HG02973 (cell line): ENCODE results near the gene HMGXB3.

Source experiments
- ATAC-seq: cut with Tn5 transposase; IDR thresholded peaks from one replicate; pipeline ENCODE4 v1.9.1; 2021; ENCODE audit warnings: moderate library complexity; ENCODE audit not compliant: unreplicated experiment

HMGXB3 gene

GRCh38 chr5:149988126-149988525, 12.4 kb upstream of the HMGXB3 start:
- no peak for ATAC-seq

DNA sequence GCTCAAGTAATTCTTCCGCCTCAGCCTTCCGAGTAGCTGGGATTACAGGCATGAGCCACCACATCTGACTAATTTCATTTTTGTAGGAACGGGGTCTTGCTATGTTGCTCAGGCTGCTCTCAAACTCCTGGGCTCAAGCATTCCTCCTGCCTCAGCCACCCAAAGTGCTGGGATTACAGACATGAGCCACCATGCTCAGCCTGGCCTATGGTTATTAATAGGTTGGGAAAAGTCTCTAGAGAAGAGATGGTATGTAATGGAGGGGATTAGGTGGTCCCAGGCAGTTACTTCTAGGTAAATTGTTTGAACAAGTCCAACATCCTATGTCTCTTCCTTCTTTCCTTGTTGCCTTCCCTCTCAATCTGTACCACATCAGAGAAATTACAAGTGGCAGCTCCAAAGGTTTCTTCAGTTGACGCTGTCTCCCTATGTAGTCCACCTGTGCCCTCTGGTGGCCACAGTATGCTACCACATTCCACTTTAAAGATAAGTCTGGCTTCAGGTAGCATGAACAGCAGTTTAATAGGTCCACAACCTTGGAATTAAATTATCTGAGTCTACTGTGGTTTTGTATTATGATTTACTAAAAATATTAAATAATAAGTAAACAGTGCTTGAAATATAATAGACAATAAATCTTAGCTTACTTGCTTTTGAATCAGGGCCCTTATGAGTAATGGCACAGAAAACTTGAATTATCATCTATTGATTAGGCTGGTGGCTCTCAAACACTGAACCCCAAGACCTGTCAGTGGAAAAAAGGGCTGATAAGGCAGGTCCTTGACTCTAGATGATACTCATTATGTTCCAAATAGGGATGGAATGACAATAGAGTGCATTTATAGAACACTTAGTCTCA, 9.8 kb upstream of the HMGXB3 start:
- peak; percentile 72 for ATAC-seq

DNA sequence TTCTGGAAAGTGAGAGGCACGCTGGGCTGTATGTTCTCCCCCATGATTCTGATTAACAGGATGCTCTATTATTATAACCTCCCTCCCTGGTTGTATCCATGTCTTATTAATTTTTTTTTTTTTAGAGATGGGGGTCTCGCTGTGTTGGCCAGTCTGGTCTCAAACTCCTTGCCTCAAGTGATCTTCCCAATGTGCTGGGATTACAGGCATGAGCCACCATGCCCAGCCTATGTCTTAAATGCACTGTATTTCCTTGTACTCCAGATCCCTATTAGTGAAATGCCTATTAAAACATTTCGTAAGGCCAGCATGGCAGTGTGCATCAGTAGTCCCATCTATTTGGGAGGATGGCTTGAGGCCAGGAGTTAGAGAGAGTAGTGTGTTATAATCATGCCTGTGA, 7.1 kb upstream of the HMGXB3 start:
- no peak for ATAC-seq

- ATAC-seq, result no peak
Measured at GRCh38 chr5:149995385-149996204, 4.9 kb upstream of the HMGXB3 start.

DNA sequence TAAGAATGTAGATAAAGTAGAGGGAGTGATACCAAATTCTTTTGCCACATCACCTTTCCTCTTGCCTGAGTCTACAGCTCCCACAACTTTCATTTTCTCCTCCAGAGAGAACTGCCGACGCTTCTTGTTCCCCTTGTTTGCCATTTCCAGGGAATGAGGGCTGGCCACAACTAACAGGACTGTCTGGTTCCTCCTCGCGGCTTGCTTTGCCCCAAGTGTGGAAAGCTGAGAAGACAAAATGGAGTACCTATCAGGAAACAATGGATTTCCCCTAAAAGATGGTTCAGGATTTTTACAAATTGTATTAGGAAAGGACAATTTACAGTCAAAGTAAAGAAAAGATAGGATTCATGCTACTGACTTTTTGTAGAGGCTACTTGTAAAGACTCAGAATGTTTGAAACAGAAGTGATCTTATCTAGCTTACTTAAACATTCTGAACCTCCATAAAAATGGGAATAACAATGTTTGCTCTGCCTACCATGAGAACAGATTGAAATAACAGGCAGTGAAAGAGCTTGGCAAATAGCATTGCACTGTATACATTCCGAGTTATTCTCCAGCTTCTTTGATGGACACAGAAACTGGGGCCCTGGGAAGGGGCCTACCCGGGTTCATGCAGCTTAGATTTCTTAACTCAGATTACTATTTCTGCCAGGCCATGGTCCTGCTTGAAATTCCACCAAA, 4.2 kb upstream of the HMGXB3 start:
- no peak for ATAC-seq

DNA sequence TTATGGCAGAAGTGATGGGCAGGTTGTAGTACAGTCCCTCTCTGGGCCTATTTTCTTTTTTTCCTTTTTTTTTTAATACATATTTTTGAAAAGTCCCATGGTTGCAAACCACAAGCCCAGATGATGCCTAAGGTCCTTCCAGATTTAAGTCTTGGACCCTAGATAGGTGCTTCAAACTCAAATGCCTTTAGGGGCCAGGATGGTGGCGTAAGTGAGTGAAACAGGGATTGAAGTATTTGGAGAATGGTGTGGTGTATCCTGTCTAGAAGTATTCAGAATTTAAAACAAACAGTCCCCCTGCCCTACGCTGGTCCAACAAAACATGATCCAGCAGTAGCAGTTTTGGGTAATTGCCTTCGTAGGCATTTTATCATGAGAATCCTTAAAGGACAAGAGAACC, 2.3 kb upstream of the HMGXB3 start:
- no peak for ATAC-seq

DNA sequence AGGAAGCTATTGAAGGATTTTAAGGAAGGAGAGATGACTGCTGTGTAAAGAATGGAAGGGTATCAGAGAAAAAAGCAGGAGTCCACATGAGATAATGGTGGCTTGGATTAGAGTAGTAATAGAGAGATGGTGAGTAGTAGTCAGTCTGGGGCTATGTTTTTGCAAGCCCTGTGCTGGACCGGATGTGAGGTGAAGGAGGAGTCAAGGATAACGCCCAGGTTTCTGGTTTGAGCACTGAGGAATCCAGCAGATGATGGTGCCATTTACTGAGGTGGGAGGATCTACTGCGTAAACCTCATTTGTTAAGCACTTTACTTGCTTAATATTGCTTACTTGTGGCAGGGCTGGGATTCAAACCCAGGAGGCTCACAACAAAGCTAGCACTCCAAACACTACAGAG, 1.2 kb upstream of the HMGXB3 start:
- no peak for ATAC-seq

DNA sequence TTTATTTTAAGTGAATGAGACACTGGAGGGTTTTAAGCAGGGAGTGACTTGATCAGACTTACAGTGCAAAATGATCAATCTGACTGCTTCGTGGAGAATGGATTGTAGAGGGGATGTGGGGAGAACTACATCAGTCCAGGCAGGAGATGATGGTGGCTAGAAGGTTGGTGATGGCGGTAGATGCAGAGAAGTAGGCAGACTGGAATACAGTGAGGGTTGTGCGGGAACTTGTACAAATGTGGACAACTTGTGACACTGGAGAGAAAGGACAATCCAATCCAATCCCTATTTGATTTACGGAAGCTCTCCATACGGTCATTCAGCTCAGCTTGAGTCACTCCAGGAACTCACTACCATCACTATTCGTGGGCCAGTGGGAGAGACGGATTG, 678 bp upstream of the HMGXB3 start:
- no peak for ATAC-seq

- peak; percentile 1 for ATAC-seq
Measured at GRCh38 chr5:150000990-150001659, 586 bp downstream of the HMGXB3 start.

DNA sequence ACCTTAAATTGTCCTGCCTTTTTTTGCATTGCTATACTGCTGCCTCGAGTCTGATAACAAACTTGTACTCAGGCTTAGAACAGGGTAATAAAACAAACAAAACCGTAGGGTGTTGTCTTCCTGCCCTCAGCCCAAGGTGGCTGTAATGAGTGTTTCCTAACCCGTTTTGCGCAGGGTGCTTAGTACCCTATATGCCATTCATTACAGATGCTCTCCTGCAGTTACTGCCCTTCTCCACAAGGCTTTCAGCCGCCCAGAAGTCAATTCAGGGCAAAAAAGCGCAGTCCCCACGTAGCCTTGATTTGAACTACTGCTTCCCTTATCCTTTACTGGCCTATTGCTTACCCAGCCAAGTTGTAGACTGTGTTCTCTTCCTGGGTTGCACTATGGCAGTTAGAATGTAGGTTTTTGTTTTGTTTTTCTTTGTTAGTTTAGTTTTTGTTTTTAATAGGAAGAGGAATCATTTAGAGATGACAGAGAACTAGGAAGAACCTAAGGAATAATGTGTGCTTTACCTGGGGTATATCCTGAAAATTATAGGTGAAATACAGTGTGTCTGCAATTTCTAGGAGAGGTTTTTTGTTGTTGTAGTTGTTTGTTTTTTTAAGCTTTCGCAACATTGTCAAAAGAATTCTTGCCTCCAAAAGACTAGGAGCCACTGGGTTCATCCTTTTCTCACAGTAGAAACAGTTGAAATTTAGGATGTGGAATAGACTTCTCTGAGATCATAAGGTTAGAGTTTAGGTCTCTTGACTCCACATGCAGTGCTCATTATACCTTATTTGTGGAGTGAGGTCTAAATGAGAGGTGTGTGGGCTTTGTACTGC, 1.3 kb downstream of the HMGXB3 start:
- ATAC-seq, result peak; percentile 51

DNA sequence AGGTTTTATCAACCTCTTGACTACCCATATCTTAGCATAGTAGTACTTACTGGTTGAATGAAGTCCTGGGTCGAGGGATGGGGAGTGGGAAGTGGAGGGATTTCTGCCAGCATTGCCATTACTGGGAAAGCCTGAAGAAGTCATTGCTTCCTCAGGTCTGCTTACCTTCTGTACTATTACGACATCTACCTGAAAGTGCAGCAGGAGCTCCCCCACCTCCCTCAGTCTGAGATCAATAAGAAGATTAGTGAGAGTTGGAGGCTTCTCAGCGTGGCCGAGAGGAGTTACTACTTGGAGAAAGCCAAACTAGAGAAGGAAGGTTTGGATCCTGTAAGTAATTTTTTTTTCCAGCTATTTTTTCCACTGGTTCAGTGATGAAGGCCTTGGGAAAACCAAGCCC, 5.8 kb downstream of the HMGXB3 start:
- ATAC-seq, result no peak

DNA sequence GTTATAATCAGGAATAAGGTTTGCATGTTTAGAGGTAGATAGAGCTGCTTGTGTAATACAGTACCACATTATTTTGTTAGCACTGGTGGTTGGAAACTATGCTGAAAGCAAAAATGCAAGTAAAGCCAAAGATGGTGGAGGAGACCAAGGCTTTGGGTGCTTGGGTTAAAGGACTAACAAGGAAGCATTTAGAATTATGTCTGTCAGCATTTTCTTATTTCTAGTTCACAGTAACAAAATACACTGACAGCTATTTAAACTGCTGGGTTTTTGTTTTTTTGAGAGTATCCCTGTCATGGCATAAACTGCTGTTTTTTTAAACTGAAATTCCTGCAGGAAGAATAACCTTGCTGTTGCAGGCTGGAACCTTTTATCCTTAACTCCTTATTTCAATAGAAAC, 6.5 kb downstream of the HMGXB3 start:
- ATAC-seq, result no peak

GRCh38 chr5:150009671-150010387, 9.3 kb downstream of the HMGXB3 start:
- ATAC-seq, result no peak

DNA sequence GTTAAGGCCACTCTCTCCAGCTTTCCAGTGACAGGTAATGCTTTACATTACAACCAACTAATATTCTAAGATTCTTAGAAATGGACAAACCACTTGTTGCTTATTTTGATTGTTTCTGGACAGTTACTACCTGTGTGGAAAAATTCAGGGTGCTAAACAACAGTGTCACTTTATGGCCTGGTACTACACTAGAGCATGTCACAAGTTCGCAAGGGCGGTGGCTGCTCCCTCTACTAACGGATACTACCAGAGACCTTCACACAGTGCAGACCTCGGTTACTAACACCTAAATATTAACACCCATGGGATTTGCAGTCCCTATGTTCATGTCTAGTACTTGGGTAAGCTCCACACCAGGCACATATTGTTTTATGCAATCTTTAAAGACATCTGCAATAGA, 13.4 kb downstream of the HMGXB3 start:
- no peak for ATAC-seq

- ATAC-seq, result no peak
Measured at GRCh38 chr5:150014456-150014855, 13.9 kb downstream of the HMGXB3 start.

DNA sequence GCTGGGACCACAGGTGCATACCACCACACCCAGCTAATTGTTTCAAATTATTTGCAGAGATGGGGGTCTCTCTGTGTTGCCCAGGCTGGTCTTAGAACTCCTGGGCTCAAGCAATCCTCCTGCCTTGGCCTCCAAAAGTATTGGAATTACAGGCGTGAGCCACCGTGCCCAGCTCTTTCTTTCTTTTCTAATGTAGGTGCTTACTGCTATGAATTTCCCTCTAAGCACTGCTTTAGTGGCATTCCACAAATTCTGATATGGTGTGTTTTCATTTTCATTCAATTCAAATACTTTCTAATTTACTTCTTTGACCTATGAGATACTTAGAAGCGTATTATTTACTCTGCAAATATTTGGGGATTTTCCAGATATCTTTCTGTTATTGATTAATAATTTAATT, 14.9 kb downstream of the HMGXB3 start:
- no peak for ATAC-seq

GRCh38 chr5:150016537-150016936, 16.0 kb downstream of the HMGXB3 start:
- ATAC-seq, result no peak

DNA sequence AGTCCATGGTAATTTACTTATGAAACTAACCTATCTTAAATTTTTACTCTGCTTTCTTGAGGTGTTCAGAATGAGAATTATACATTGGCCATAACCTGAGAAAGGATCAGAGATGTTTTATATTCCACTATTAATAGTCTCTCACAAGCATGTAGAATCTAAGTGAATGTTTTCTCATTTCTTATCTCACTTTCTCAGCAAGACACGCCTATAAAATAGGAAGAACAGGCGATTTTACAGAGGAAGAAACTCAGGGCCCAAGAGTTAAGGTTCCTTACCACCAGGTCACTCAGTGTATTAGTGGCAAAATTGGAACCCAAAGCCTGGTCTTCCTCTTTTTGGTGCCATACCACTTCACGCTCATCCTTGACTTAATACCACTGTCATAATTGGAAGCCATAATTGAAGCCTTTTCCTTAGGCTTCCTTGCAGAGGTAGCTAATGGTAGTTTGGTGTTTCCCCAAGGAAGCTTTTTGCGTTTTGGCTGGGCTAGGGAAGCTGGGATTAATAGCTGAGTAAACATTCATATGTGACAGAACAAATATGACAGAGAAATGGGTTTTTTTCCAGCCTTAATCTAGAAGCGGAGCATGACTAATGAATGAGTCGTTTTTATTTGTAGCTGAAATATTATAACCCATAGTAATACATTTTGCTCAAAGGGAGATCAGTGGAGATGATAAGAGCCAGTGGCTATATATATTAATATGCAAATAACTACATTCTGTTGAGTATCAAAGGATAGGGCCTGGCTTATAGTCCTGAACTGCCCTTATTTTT, 16.9 kb downstream of the HMGXB3 start:
- ATAC-seq, result no peak

GRCh38 chr5:150020249-150020648, 19.7 kb downstream of the HMGXB3 start:
- no peak for ATAC-seq
